ENCODE data around the gene BID. TPM values are rescaled to one million over a fixed set of nuclear protein-coding genes. Genes with fewer than 3 reads are reported as not detected.

Gene BID
- total and polyA plus RNA-seq, 10 of the 15 experiments (the other 5 are each of a cell fraction or from before 2014, with no cell fraction given) = 7.9 to 241 (median 136) TPM

DNA sequence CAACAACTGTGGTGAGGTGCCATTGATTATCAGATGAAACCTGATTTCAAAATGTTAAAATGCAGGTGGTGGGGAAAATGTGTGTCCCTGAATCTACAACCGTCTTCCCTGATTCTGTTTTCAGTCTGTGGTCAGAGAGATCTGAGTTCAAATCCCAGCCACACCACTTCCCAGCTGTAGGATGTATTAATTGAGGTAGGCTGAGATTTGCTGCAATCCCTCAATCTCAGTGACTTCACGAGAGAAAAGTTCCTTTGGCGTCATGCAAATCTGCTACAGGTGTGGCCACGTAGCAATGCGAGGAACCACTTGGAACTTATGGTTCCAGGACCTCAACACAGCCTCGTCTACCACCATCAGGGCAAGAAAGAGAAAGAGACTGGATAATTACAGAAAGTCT, 79.5 kb downstream of the BID start:
- ChIA-PET RAD21 (ENCODE audit: unreplicated experiment) (no interaction called here), CTCF (no interaction called here), POLR2A (no interaction called here), SMC1A (ENCODE audit: uncharacterized antibody, unreplicated experiment) (no interaction called here)
- Histone ChIP-seq H2AFZ (ENCODE audit: control insufficient read depth, low read depth, low read length) (no peak overlapping the region), H3K27me3 (replicated peaks in 1 of 2; ENCODE audit: control insufficient read depth in 2 of 2, insufficient read depth in 2 of 2, low read length in 1 of 2) (no peaks in the 10 kb centered on the region), H4K20me1 (ENCODE audit: control insufficient read depth, insufficient read depth) (no peaks in the 10 kb centered on the region), H3K36me3 (ENCODE audit: control insufficient read depth in 2 of 2, insufficient read depth in 2 of 2, low read length in 1 of 2) (0 out of 4 replicates have a peak, but pooled peaks cover 0 to 2% of the 10 kb centered on the region in 2 experiments), H3K4me2 (ENCODE audit: control insufficient read depth, insufficient read depth) (no peak overlapping the region), H3K4me1 (ENCODE audit: control insufficient read depth, insufficient read depth, low read length) (no peaks in the 10 kb centered on the region), H3K4me3 (no peak overlapping the region), H3K79me2 (ENCODE audit: control insufficient read depth, insufficient read depth, low read length) (no peaks in the 10 kb centered on the region), H3K9me3 (replicated peaks; ENCODE audit: control insufficient read depth, insufficient read depth, low read length) (no peaks in the 10 kb centered on the region), H3K9ac (ENCODE audit: control insufficient read depth, insufficient read depth, low read length) (no peak overlapping the region), H3K27ac (ENCODE audit: control insufficient read depth, insufficient read depth) (no peak overlapping the region)
- in situ Hi-C loops (cut with MboI) = no loop called here
- intact Hi-C loops (cut with micrococcal nuclease; ENCODE audit: unreplicated experiment) = no loop called here
- WGBS (ENCODE audit: insufficient coverage, insufficient replicate concordance, low lambda C conversion rate, missing lambda C conversion rate) = 81% methylated on average over 6 of the region's 6 CpGs
- no TSS peak for BruUV-seq (replicated peaks)
- ATAC-seq = no peak
- no peak for DNase-seq (ENCODE audit: low read depth, low spot score)
- TF ChIP-seq MTA2 (IDR thresholded peaks at IDR 0.05; ENCODE audit: low read depth) = no peak
- TF ChIP-seq, protein P1, sequence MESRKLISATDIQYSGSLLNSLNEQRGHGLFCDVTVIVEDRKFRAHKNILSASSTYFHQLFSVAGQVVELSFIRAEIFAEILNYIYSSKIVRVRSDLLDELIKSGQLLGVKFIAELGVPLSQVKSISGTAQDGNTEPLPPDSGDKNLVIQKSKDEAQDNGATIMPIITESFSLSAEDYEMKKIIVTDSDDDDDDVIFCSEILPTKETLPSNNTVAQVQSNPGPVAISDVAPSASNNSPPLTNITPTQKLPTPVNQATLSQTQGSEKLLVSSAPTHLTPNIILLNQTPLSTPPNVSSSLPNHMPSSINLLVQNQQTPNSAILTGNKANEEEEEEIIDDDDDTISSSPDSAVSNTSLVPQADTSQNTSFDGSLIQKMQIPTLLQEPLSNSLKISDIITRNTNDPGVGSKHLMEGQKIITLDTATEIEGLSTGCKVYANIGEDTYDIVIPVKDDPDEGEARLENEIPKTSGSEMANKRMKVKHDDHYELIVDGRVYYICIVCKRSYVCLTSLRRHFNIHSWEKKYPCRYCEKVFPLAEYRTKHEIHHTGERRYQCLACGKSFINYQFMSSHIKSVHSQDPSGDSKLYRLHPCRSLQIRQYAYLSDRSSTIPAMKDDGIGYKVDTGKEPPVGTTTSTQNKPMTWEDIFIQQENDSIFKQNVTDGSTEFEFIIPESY (IDR thresholded peaks at IDR 0.05) = no peak
- no peak for TF ChIP-seq RELA (IDR thresholded peaks at IDR 0.05; ENCODE audit: borderline replicate concordance, partially characterized antibody)
- TF ChIP-seq CHD1 (IDR thresholded peaks at IDR 0.05; ENCODE audit: low read depth, low read length) = no peak
- TF ChIP-seq ZSCAN29 (IDR thresholded peaks at IDR 0.05) = no peak
- FAIRE-seq = no peak

DNA sequence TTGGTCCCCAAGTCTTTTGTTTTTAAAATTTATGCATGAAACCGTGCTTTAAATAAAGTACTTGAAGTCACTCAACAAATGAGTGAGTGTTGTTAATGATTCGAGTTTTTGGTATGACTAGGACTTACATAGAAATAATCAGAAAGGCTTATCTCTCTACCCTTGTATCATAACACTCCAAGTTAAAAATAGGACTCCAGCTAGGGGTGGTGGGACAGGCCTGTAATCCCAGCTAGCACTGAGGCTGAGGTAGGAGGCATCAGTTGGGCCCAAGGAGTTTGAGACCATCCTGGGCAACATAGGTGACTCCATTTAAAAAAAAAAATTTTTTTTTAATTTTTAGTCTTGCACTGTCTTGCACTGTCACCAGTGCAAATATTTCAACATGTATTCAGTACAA, 80.1 kb downstream of the BID start:
- ChIA-PET RAD21 (ENCODE audit: unreplicated experiment) (no interaction called here), CTCF (no interaction called here), SMC1A (ENCODE audit: uncharacterized antibody, unreplicated experiment) (no interaction called here), POLR2A (no interaction called here)
- WGBS (ENCODE audit: insufficient coverage, insufficient replicate concordance, low lambda C conversion rate, missing lambda C conversion rate) = 48% methylated on average over 2 of the region's 2 CpGs
- DNase-seq (ENCODE audit: low read depth, low spot score) (no peak), FAIRE-seq (no peak), ATAC-seq (no peak)
- Histone ChIP-seq H3K36me3 (ENCODE audit: control insufficient read depth in 2 of 2, insufficient read depth in 2 of 2, low read length in 1 of 2) (peaks cover 0 to 3% of the 10 kb centered on the region in 2 experiments; a peak in 1 of 4 replicates), H3K9ac (ENCODE audit: control insufficient read depth, insufficient read depth, low read length) (no peak overlapping the region), H3K27ac (ENCODE audit: control insufficient read depth, insufficient read depth) (no peak overlapping the region), H3K4me1 (ENCODE audit: control insufficient read depth, insufficient read depth, low read length) (no peaks in the 10 kb centered on the region), H2AFZ (ENCODE audit: control insufficient read depth, low read depth, low read length) (no peak overlapping the region), H4K20me1 (ENCODE audit: control insufficient read depth, insufficient read depth) (no peaks in the 10 kb centered on the region), H3K9me3 (replicated peaks; ENCODE audit: control insufficient read depth, insufficient read depth, low read length) (no peaks in the 10 kb centered on the region), H3K4me2 (ENCODE audit: control insufficient read depth, insufficient read depth) (no peak overlapping the region), H3K79me2 (ENCODE audit: control insufficient read depth, insufficient read depth, low read length) (no peaks in the 10 kb centered on the region), H3K4me3 (no peak overlapping the region), H3K27me3 (replicated peaks in 1 of 2; ENCODE audit: control insufficient read depth in 2 of 2, insufficient read depth in 2 of 2, low read length in 1 of 2) (no peaks in the 10 kb centered on the region)
- BruUV-seq (replicated peaks) = no TSS peak
- in situ Hi-C loops (cut with MboI) = no loop called here
- intact Hi-C loops (cut with micrococcal nuclease; ENCODE audit: unreplicated experiment) = no loop called here
- TF ChIP-seq STAT3 (IDR thresholded peaks at IDR 0.05; ENCODE audit: low read depth, low read length) (no peak), HDAC2 (IDR thresholded peaks at IDR 0.05) (no peak), RUNX3 (IDR thresholded peaks at IDR 0.05; ENCODE audit: low read length) (no peak), YY1 (IDR thresholded peaks at IDR 0.05; ENCODE audit: low read depth, low read length) (no peak), FOXM1 (IDR thresholded peaks at IDR 0.05; ENCODE audit: low read depth, low read length) (no peak), WRNIP1 (IDR thresholded peaks at IDR 0.05; ENCODE audit: borderline replicate concordance, low read depth, low read length) (no peak), IKZF2 (IDR thresholded peaks at IDR 0.05) (no peak), SMARCA5 (IDR thresholded peaks at IDR 0.05) (no peak)
- TF ChIP-seq, protein P2, sequence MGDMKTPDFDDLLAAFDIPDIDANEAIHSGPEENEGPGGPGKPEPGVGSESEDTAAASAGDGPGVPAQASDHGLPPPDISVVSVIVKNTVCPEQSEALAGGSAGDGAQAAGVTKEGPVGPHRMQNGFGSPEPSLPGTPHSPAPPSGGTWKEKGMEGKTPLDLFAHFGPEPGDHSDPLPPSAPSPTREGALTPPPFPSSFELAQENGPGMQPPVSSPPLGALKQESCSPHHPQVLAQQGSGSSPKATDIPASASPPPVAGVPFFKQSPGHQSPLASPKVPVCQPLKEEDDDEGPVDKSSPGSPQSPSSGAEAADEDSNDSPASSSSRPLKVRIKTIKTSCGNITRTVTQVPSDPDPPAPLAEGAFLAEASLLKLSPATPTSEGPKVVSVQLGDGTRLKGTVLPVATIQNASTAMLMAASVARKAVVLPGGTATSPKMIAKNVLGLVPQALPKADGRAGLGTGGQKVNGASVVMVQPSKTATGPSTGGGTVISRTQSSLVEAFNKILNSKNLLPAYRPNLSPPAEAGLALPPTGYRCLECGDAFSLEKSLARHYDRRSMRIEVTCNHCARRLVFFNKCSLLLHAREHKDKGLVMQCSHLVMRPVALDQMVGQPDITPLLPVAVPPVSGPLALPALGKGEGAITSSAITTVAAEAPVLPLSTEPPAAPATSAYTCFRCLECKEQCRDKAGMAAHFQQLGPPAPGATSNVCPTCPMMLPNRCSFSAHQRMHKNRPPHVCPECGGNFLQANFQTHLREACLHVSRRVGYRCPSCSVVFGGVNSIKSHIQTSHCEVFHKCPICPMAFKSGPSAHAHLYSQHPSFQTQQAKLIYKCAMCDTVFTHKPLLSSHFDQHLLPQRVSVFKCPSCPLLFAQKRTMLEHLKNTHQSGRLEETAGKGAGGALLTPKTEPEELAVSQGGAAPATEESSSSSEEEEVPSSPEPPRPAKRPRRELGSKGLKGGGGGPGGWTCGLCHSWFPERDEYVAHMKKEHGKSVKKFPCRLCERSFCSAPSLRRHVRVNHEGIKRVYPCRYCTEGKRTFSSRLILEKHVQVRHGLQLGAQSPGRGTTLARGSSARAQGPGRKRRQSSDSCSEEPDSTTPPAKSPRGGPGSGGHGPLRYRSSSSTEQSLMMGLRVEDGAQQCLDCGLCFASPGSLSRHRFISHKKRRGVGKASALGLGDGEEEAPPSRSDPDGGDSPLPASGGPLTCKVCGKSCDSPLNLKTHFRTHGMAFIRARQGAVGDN (IDR thresholded peaks at IDR 0.05) = no peak

Measured in GM12878 (cell line).